SK-N-SH treated with all-trans-retinoic acid at 6 μM for 48 hours (cell line): ENCODE measurements around the gene RTN4R.
"Not testable (repeated sequence)": the region's sequence is repeated elsewhere in the genome, so short reads cannot be mapped to it uniquely, and the experiment has no call there.

Experiments used
- ATAC-seq: fragments of 200-7000 bp; cut with Tn5 transposase; 3 replicates; pipeline ENCODE4 v1.9.1; 2020; ENCODE audit warnings: mild to moderate bottlenecking, moderate library complexity
- BACH2 ChIP-seq: fragments of 250-450 bp; sonication (Bioruptor Pico); IDR thresholded peaks from 2 replicates; pipeline ENCODE4 v1.9.0; 2021; ENCODE audit warnings: mild to moderate bottlenecking, borderline replicate concordance
- CREB5 ChIP-seq: fragments of 250-450 bp; sonication (Bioruptor Pico); IDR thresholded peaks from 2 replicates; pipeline ENCODE4 v1.5.1; 2020; ENCODE audit warnings: low read depth, mild to moderate bottlenecking, moderate library complexity
- CSDC2 ChIP-seq: fragments of 250-450 bp; sonication (Bioruptor Pico); IDR thresholded peaks from 2 replicates; pipeline ENCODE4 v1.5.0; 2020; ENCODE audit warnings: mild to moderate bottlenecking, moderate library complexity
- CSRNP3 ChIP-seq: fragments of 250-450 bp; sonication (Bioruptor Pico); IDR thresholded peaks from 2 replicates; pipeline ENCODE4 v1.5.1; 2021; ENCODE audit warnings: mild to moderate bottlenecking, moderate library complexity
- ESRRG ChIP-seq: fragments of 250-450 bp; sonication (Bioruptor Pico); IDR thresholded peaks from 2 replicates; pipeline ENCODE4 v1.6.1; 2021; ENCODE audit warnings: mild to moderate bottlenecking
- ISL1 ChIP-seq: fragments of 250-450 bp; sonication (Bioruptor Pico); IDR thresholded peaks from 2 replicates; pipeline ENCODE4 v2.1.2; 2022; ENCODE audit warnings: mild to moderate bottlenecking, moderate library complexity
- OSR1 ChIP-seq: fragments of 250-450 bp; sonication (Bioruptor Pico); IDR thresholded peaks from 2 replicates; pipeline ENCODE4 v1.8.0; 2022; ENCODE audit warnings: moderate library complexity, mild to moderate bottlenecking, inconsistent platforms
- POU6F1 ChIP-seq: fragments of 250-450 bp; sonication (Bioruptor Pico); IDR thresholded peaks from 2 replicates; pipeline ENCODE4 v1.8.0; 2021; ENCODE audit warnings: low read depth, mild to moderate bottlenecking, moderate library complexity, borderline replicate concordance
- TOX ChIP-seq: fragments of 250-450 bp; sonication (Bioruptor Pico); IDR thresholded peaks from 2 replicates; pipeline ENCODE4 v1.8.0; 2021; ENCODE audit warnings: mild to moderate bottlenecking, moderate library complexity, borderline replicate concordance
- ZFP30 ChIP-seq: fragments of 450-650 bp; formaldehyde crosslinking; IDR thresholded peaks from 2 replicates; pipeline ENCODE4 v1.5.0; 2022; ENCODE audit warnings: mild to moderate bottlenecking, moderate library complexity
- ZNF70 ChIP-seq: fragments of 450-650 bp; formaldehyde crosslinking; IDR thresholded peaks from 2 replicates; pipeline ENCODE4 v1.5.0; 2020; ENCODE audit warnings: mild to moderate bottlenecking, moderate library complexity
- TF ChIP-seq, protein P1 (sequence below): fragments of 250-450 bp; sonication (Bioruptor Pico); IDR thresholded peaks from 2 replicates; pipeline ENCODE4 v1.8.0; 2020; ENCODE audit warnings: mild to moderate bottlenecking, moderate library complexity, borderline replicate concordance
- TF ChIP-seq, protein P2 (sequence below): fragments of 250-450 bp; sonication (Bioruptor Pico); IDR thresholded peaks from 2 replicates; pipeline ENCODE4 v1.5.0; 2020; ENCODE audit warnings: mild to moderate bottlenecking, moderate library complexity

Gene RTN4R

DNA sequence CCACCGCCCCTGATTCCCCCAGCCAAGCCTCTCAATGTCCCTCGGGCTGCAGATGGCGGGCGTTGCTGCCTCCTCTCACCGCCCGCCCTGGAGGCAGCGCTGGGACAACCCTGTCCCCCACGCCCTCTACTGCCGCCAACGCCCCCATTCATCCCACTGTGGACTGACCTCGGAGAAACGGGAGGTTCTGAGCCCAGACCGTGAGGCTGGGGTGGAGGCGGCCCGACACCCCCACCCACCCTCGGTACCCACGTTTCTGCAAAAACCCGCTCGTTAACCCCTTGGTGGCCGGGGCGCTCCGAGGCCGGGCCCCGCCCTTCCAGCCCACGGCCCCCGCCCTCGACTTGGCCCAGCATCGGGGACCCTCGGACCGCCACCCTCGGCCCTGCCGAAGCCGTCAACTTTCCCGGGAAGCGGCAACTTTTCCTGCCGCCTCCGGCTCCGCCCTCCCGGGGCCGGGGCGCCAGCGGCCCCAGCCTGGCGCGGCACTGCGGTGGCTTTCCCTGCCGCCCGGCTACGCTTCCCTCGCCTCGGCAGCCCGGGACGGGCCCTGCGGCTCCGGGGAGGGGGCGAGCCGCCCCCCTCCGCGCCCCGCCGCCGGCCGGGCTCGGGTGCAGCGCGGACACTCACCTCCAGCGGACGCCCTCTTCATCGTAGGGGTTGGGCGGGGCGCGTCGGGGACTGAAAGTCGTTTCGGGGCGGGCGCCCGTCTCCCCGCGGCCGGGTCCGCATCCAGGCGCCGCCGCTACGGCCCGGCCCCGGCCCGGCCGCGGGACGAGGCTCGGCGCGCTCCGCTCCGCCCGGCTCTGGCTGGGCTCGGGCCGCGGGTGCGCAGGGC lies 458 bp downstream of the RTN4R start (continued):
- TF ChIP-seq, protein P1, sequence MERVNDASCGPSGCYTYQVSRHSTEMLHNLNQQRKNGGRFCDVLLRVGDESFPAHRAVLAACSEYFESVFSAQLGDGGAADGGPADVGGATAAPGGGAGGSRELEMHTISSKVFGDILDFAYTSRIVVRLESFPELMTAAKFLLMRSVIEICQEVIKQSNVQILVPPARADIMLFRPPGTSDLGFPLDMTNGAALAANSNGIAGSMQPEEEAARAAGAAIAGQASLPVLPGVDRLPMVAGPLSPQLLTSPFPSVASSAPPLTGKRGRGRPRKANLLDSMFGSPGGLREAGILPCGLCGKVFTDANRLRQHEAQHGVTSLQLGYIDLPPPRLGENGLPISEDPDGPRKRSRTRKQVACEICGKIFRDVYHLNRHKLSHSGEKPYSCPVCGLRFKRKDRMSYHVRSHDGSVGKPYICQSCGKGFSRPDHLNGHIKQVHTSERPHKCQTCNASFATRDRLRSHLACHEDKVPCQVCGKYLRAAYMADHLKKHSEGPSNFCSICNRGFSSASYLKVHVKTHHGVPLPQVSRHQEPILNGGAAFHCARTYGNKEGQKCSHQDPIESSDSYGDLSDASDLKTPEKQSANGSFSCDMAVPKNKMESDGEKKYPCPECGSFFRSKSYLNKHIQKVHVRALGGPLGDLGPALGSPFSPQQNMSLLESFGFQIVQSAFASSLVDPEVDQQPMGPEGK (CRISPR knock-in tag), result no peak
- TF ChIP-seq OSR1 (CRISPR knock-in tag) (no peak), CSRNP3 (no peak), BACH2 (CRISPR knock-in tag) (no peak), TOX (no peak)
- TF ChIP-seq, protein P2, sequence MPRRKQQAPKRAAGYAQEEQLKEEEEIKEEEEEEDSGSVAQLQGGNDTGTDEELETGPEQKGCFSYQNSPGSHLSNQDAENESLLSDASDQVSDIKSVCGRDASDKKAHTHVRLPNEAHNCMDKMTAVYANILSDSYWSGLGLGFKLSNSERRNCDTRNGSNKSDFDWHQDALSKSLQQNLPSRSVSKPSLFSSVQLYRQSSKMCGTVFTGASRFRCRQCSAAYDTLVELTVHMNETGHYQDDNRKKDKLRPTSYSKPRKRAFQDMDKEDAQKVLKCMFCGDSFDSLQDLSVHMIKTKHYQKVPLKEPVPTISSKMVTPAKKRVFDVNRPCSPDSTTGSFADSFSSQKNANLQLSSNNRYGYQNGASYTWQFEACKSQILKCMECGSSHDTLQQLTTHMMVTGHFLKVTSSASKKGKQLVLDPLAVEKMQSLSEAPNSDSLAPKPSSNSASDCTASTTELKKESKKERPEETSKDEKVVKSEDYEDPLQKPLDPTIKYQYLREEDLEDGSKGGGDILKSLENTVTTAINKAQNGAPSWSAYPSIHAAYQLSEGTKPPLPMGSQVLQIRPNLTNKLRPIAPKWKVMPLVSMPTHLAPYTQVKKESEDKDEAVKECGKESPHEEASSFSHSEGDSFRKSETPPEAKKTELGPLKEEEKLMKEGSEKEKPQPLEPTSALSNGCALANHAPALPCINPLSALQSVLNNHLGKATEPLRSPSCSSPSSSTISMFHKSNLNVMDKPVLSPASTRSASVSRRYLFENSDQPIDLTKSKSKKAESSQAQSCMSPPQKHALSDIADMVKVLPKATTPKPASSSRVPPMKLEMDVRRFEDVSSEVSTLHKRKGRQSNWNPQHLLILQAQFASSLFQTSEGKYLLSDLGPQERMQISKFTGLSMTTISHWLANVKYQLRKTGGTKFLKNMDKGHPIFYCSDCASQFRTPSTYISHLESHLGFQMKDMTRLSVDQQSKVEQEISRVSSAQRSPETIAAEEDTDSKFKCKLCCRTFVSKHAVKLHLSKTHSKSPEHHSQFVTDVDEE (CRISPR knock-in tag), result no peak
- TF ChIP-seq, all 23 proteins: peak for 0

GRCh38 chr22:20266667-20267440 lies 1.3 kb downstream of the RTN4R start:
- ATAC-seq, result not testable (repeated sequence)

- ATAC-seq, result not testable (repeated sequence)
Observed at GRCh38 chr22:20265772-20266666, 2.1 kb downstream of the RTN4R start.

GRCh38 chr22:20264614-20265452 lies 3.3 kb downstream of the RTN4R start:
- ATAC-seq, result no peak
- TF ChIP-seq CSDC2 (no peak), ZNF70 (CRISPR knock-in tag) (no peak), CSRNP3 (no peak), ISL1 (CRISPR knock-in tag) (no peak), ESRRG (CRISPR knock-in tag) (no peak), CREB5 (no peak), POU6F1 (CRISPR knock-in tag) (no peak), ZFP30 (no peak)
- TF ChIP-seq, protein P1 (CRISPR knock-in tag), result no peak
- TF ChIP-seq, protein P2 (CRISPR knock-in tag), result no peak
